HG03457 (cell line): Measurements from ENCODE around the gene CERS6.

Experiments
- ATAC-seq: cut with Tn5 transposase; IDR thresholded peaks from one replicate; pipeline ENCODE4 v1.9.1; 2021; ENCODE audit warnings: moderate number of reproducible peaks; ENCODE audit not compliant: unreplicated experiment

CERS6 gene

GRCh38 chr2:168819050-168819715 is 363.1 kb downstream of the CERS6 start:
- no peak for ATAC-seq

GRCh38 chr2:168819829-168820489 is 363.9 kb downstream of the CERS6 start:
- no peak for ATAC-seq

- no peak for ATAC-seq
Observed at GRCh38 chr2:168821577-168821976, 365.5 kb downstream of the CERS6 start.

- ATAC-seq = no peak
Observed at GRCh38 chr2:168821992-168822391, 365.9 kb downstream of the CERS6 start.
